BJ (cell line): ENCODE measurements around the gene PIH1D1. TPM values are rescaled to one million over a fixed set of nuclear protein-coding genes. Genes with fewer than 3 reads are reported as not detected.

Experiments used
- CTCF ChIA-PET: fragments of 350-600 bp; formaldehyde crosslinking; extraction: SDS; loops from one replicate; lab custom pipeline; 2021; ENCODE audit warnings: antibody characterized with exemption, inconsistent platforms; lab: Yijun Ruan, JAX
- POLR2A ChIA-PET: fragments of 300-600 bp; sonication (Branson Sonifier 250); formaldehyde crosslinking; extraction: SDS; loops from one replicate; lab custom pipeline; 2021; ENCODE audit warnings: antibody characterized with exemption; lab: Charles Lee
- DNase-seq: peaks from one replicate; pipeline ENCODE4 v3.0.0-alpha.2; 2011; ENCODE audit warnings: low read depth
- H3K27me3 ChIP-seq: 2 replicates; pipeline ENCODE4 v1.6.0; 2011; ENCODE audit warnings: low read length; ENCODE audit not compliant: control insufficient read depth, insufficient read depth
- H3K36me3 ChIP-seq: 2 replicates; pipeline ENCODE4 v1.5.1; 2011; ENCODE audit warnings: low read length; ENCODE audit not compliant: control insufficient read depth, insufficient read depth
- H3K4me3 ChIP-seq: 2 replicates; pipeline ENCODE4 v1.5.1; 2011; ENCODE audit warnings: low read depth, mild to moderate bottlenecking, control low read depth, low read length
- CTCF ChIP-seq: IDR thresholded peaks from 2 replicates; pipeline ENCODE4 v1.5.1; 2011; ENCODE audit warnings: low read depth, mild to moderate bottlenecking, control low read depth, inconsistent platforms, low read length, moderate library complexity; ENCODE audit not compliant: insufficient read depth
- polyA minus RNA-seq: library from RNA; depleted of rRNA, polyadenylated mRNA; stranded (reverse); fragments of >200 nt; gene quantifications from 2 replicates; pipeline ENCODE4 v1.2.3, GENCODE V29; 2011; rRNA and poly(A)+ RNA removed
- polyA plus RNA-seq: library from polyadenylated mRNA; depleted of rRNA; stranded (reverse); fragments of >200 nt; gene quantifications from 2 replicates; pipeline ENCODE4 v1.2.3, GENCODE V29; 2011; rRNA removed

Gene PIH1D1
- 69.5 and 75.8 TPM in 2 replicates for polyA plus RNA-seq
- 29.5 and 44.3 TPM in 2 replicates for polyA minus RNA-seq

DNA sequence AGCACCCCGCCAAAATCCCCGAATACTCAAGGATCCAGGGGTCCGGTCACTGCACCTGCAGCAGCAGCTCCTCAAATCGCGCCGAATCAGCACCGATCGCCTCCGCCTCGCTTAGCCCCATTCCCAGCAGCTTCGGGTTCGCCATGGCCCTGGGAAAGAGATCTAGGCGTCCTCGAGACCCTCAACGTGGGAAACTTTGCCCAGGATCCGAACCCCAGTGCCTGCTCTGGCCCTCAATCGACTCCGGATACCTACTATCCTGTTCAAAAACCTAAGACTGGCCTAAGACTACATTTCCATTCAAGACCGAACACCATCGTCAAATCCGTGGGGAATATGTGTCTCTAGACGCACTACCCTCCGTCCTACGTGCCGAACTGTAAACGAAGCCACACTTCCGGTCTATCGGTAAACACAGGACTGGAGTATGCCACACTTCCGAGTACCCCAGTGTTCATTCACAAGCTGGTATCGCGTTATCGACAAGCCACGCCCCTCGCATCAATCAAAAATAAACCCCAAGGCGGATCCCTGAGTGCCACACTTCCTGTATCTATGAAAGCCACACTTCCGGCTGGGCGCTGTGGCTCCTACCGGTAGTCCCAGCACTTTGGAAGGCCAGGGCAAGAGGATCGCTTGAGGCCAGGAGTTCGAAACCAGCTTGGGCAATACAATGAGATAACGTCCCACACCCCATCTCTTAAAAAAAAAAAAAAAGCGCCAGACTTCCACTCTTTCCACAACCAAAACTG is at the start of gene PIH1D1:
Gene PIH1D1 (minus strand): TSS at position 385 of the 752 bp plus-strand sequence. CDS start 240 bp downstream, at position 145.
- Histone ChIP-seq H3K27me3 (no peaks in the 10 kb centered on the region), H3K36me3 (peaks cover 10% of the 10 kb centered on the region), H3K4me3 (peak within 1 kb of the TSS; percentile 80)
- POLR2A ChIA-PET, result no interaction called here
- peak; percentile 96 for DNase-seq
- TF ChIP-seq CTCF, result peak; percentile 38; the same call in 1 of the 2 replicates
- CTCF ChIA-PET, result interaction anchor here (0.8 to 2.6 kb wide), 5 partner anchors 9 to 238 kb away, joined by 3 to 9 read pairs (median 4); partner anchors contain the start of gene FLT3LG

- TF ChIP-seq CTCF, result no peak
- CTCF ChIA-PET, result interaction anchor here (0.8 to 1.9 kb wide), 4 partner anchors 12 to 177 kb away, joined by 3 to 4 read pairs (median 4); no protein-coding TSS in a partner anchor
- no peaks in the 10 kb centered on the region for H3K27me3 ChIP-seq
- DNase-seq, result no peak
- no peak overlapping the region for H3K4me3 ChIP-seq
- H3K36me3 ChIP-seq, result peaks cover 19% of the 10 kb centered on the region
- POLR2A ChIA-PET, result no interaction called here
Measured at GRCh38 chr19:49499030-49499670, 47.5 kb upstream of the PIH1D1 start.

DNA sequence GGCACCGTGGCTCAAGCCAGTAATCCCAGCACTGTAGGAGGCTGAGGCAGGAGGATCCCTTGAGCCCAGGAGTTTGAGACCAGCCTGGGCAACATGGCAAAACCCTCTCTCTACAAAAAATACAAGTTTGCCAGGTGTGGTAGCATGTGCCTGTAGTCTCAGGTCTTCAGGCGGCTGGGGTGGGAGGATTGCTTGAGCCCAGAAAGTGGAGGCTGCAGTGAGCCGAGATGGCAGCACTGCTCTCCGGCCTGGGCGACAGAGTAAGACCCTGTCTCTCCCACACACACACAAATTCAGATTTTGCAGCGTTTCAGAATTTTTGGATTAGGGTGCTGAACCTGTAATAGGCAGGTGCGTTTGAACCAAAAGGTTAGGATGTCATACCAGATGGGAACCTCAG is 46.9 kb upstream of the PIH1D1 start:
- no peaks in the 10 kb centered on the region for H3K27me3 ChIP-seq
- POLR2A ChIA-PET, result no interaction called here
- H3K4me3 ChIP-seq, result no peak overlapping the region
- no peak for DNase-seq
- CTCF ChIA-PET, result interaction anchor here (1.9 kb wide), 1 partner anchor 178 kb away, joined by 4 read pairs; no protein-coding TSS in a partner anchor
- peaks cover 19% of the 10 kb centered on the region for H3K36me3 ChIP-seq
- TF ChIP-seq CTCF, result no peak

DNA sequence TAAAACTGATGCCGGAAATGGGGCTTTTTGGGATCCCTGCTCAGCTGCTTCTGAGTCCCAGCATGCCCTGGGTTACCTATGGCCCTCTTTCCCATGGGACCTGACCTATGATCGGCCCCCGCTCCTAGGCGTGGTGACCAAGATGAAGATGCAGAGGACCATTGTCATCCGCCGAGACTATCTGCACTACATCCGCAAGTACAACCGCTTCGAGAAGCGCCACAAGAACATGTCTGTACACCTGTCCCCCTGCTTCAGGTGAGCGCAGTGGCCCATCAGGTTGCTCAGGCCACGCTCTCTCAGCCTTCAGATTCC is 46.1 kb upstream of the PIH1D1 start:
- ChIA-PET POLR2A (no interaction called here), CTCF (interaction anchor here (1.9 kb wide), 1 partner anchor 179 kb away, joined by 4 read pairs; no protein-coding TSS in a partner anchor)
- H3K4me3 ChIP-seq, result peak overlapping the region; percentile 67; the same call in 1 of the 2 replicates
- peaks cover 22% of the 10 kb centered on the region for H3K36me3 ChIP-seq
- DNase-seq, result no peak
- H3K27me3 ChIP-seq, result no peaks in the 10 kb centered on the region
- TF ChIP-seq CTCF, result no peak
